ENCODE measurements around the gene CCDC148. TPM values are rescaled to one million over a fixed set of nuclear protein-coding genes. Genes with fewer than 3 reads are reported as not detected.

The CCDC148 gene
- total RNA-seq, 1 experiment from 2014 or later = 0.11 TPM

DNA sequence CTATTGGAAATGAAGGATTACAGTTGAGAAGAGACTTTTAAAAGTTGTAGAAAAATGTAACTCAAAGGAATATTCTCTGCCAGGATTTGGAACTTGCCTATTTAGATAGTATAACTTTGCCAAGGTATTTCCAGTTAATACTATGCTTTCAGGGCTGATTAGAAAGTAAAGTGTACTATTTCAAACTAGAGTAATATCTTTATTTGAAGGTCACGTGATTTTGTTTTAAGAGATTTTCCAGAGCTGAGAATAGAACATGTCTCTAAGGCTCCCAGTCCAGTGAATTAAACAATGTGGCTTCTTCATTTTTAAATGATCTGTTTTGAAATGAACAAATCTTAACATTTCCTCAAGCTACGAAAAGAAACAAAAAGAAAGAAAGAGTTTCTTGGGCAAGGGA is 53.9 kb downstream of the CCDC148 start:
- ChIA-PET CTCF (interaction anchor here (0.5 to 0.6 kb wide), 2 partner anchors 142 to 215 kb away, joined by 3 to 11 read pairs; no protein-coding TSS in a partner anchor), POLR2A (ENCODE audit: unreplicated experiment) (no interaction called here)
- Histone ChIP-seq H3F3A (ENCODE audit: low read length, unreplicated experiment) (no peaks in the 10 kb centered on the region), H3K79me2 (ENCODE audit: low read length) (no peaks in the 10 kb centered on the region), H3K27ac (ENCODE audit: low read length) (no peak overlapping the region), H3K4me1 (ENCODE audit: insufficient read depth, low read length) (no peaks in the 10 kb centered on the region), H3K4me2 (ENCODE audit: low read length) (no peak overlapping the region), H2AFZ (ENCODE audit: low read length) (no peak overlapping the region), H3K4me3 (ENCODE audit: low read length) (no peak overlapping the region), H3K9me2 (replicated peaks; ENCODE audit: low read length) (no peaks in the 10 kb centered on the region), H3K9ac (ENCODE audit: low read length) (no peak overlapping the region), H4K20me1 (ENCODE audit: low read length) (no peaks in the 10 kb centered on the region), H3K36me3 (ENCODE audit: low read depth, low read length) (no peaks in the 10 kb centered on the region), H3K9me3 (ENCODE audit: low read length) (no peaks in the 10 kb centered on the region), H3K27me3 (ENCODE audit: low read length) (peaks cover 7% of the 10 kb centered on the region; the same call in 1 of the 2 replicates)
- DNase-seq (no peak), ATAC-seq (no peak)
- intact Hi-C loops (cut with micrococcal nuclease) = no loop called here
- no peak for TF ChIP-seq EZH2phosphoT487 (IDR thresholded peaks at IDR 0.05; ENCODE audit: borderline replicate concordance, low read length)
- TF ChIP-seq, protein P1, sequence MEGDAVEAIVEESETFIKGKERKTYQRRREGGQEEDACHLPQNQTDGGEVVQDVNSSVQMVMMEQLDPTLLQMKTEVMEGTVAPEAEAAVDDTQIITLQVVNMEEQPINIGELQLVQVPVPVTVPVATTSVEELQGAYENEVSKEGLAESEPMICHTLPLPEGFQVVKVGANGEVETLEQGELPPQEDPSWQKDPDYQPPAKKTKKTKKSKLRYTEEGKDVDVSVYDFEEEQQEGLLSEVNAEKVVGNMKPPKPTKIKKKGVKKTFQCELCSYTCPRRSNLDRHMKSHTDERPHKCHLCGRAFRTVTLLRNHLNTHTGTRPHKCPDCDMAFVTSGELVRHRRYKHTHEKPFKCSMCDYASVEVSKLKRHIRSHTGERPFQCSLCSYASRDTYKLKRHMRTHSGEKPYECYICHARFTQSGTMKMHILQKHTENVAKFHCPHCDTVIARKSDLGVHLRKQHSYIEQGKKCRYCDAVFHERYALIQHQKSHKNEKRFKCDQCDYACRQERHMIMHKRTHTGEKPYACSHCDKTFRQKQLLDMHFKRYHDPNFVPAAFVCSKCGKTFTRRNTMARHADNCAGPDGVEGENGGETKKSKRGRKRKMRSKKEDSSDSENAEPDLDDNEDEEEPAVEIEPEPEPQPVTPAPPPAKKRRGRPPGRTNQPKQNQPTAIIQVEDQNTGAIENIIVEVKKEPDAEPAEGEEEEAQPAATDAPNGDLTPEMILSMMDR (conservative IDR thresholded peaks at IDR 0.05; ENCODE audit: low read depth, low read length) = no peak
- no peak for TF ChIP-seq EZH2 (IDR thresholded peaks at IDR 0.05; ENCODE audit: low read length, unreplicated experiment)
- BruUV-seq (replicated peaks) = no TSS peak

DNA sequence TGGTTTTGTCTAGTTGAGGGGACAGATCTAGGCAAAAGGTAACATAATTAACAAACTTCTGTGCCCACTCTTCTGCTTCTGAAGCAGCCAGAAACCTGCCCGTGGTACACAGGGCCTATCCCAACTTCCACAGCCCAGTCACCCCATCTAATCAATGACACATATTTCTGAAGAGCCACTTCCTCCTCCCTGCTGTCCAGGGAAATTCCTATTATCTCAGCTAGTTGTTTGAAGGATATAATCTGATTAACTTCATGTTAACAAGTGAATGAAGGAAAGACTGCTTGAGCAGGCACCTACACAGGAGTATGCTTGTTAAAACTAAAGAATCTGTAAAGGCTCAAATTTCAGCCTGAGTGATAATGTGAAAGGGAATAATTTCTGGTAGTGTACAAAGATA is 61.4 kb downstream of the CCDC148 start:
- Histone ChIP-seq H3K9ac (ENCODE audit: low read length) (no peak overlapping the region), H3K4me3 (ENCODE audit: low read length) (no peak overlapping the region), H3K36me3 (ENCODE audit: low read depth, low read length) (no peaks in the 10 kb centered on the region), H3K79me2 (ENCODE audit: low read length) (no peaks in the 10 kb centered on the region), H3K4me2 (ENCODE audit: low read length) (no peak overlapping the region), H2AFZ (ENCODE audit: low read length) (no peak overlapping the region), H3F3A (ENCODE audit: low read length, unreplicated experiment) (no peaks in the 10 kb centered on the region), H3K9me3 (ENCODE audit: low read length) (no peaks in the 10 kb centered on the region), H3K9me2 (replicated peaks; ENCODE audit: low read length) (no peaks in the 10 kb centered on the region), H3K4me1 (ENCODE audit: insufficient read depth, low read length) (peaks cover 5% of the 10 kb centered on the region; the same call in 1 of the 2 replicates), H3K27ac (ENCODE audit: low read length) (no peak overlapping the region), H4K20me1 (ENCODE audit: low read length) (no peaks in the 10 kb centered on the region), H3K27me3 (ENCODE audit: low read length) (no peaks in the 10 kb centered on the region)
- ChIA-PET CTCF (no interaction called here), POLR2A (ENCODE audit: unreplicated experiment) (no interaction called here)
- DNase-seq = no peak
- TF ChIP-seq EZH2 (IDR thresholded peaks at IDR 0.05; ENCODE audit: low read length, unreplicated experiment) (no peak), EZH2phosphoT487 (IDR thresholded peaks at IDR 0.05; ENCODE audit: borderline replicate concordance, low read length) (no peak)
- TF ChIP-seq, protein P1 (conservative IDR thresholded peaks at IDR 0.05; ENCODE audit: low read depth, low read length) = no peak
- no peak for ATAC-seq
- BruUV-seq (replicated peaks) = no TSS peak
- intact Hi-C loops (cut with micrococcal nuclease) = no loop called here

DNA sequence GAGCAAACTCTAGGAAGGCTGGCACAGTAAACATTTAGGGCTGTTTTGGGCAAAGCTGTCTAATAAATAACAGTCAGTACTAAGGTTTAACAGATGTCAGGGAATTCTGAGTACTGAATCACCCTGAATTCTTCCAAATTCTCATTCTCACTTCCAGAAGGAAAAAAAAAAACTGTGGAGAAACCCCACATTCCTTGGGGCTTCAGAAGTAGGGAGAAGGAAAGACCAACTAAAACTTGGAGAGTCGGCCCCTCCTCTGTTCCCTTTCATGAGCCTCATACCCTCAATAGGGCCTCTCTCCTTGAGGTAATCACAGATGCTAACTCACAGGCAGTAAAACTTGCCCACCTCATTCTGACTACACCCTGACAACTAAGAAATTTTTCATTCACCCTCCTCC is 62.1 kb downstream of the CCDC148 start:
- H3K9me3 ChIP-seq (ENCODE audit: low read length) = no peaks in the 10 kb centered on the region
- no peak for TF ChIP-seq EZH2 (IDR thresholded peaks at IDR 0.05; ENCODE audit: low read length, unreplicated experiment)
- TF ChIP-seq, protein P1 (conservative IDR thresholded peaks at IDR 0.05; ENCODE audit: low read depth, low read length) = no peak
- TF ChIP-seq EZH2phosphoT487 (IDR thresholded peaks at IDR 0.05; ENCODE audit: borderline replicate concordance, low read length) = no peak
- intact Hi-C loops (cut with micrococcal nuclease) = no loop called here
- no peak overlapping the region for H2AFZ ChIP-seq (ENCODE audit: low read length)
- H3K27me3 ChIP-seq (ENCODE audit: low read length) = no peaks in the 10 kb centered on the region
- no peaks in the 10 kb centered on the region for H3F3A ChIP-seq (ENCODE audit: low read length, unreplicated experiment)
- DNase-seq (no peak), ATAC-seq (peak; percentile 40; the same call in 1 of the 2 replicates)
- H3K79me2 ChIP-seq (ENCODE audit: low read length) = no peaks in the 10 kb centered on the region
- no peaks in the 10 kb centered on the region for H3K36me3 ChIP-seq (ENCODE audit: low read depth, low read length)
- no peak overlapping the region for H3K9ac ChIP-seq (ENCODE audit: low read length)
- H3K4me1 ChIP-seq (ENCODE audit: insufficient read depth, low read length) = peaks cover 5% of the 10 kb centered on the region; the same call in 1 of the 2 replicates
- ChIA-PET POLR2A (ENCODE audit: unreplicated experiment) (no interaction called here), CTCF (no interaction called here)
- H3K4me2 ChIP-seq (ENCODE audit: low read length) = no peak overlapping the region
- H3K27ac ChIP-seq (ENCODE audit: low read length) = no peak overlapping the region
- H3K4me3 ChIP-seq (ENCODE audit: low read length) = no peak overlapping the region
- H4K20me1 ChIP-seq (ENCODE audit: low read length) = no peaks in the 10 kb centered on the region
- no peaks in the 10 kb centered on the region for H3K9me2 ChIP-seq (replicated peaks; ENCODE audit: low read length)
- BruUV-seq (replicated peaks) = no TSS peak

Measured in PC-3 (cell line).